Measurements from ENCODE around the gene SEC22A. TPM values are rescaled to one million over a fixed set of nuclear protein-coding genes. Genes with fewer than 3 reads are reported as not detected.

The SEC22A gene
- total and polyA plus RNA-seq, 2 of the 8 experiments (the other 6 are each of a cell fraction or from before 2014, with no cell fraction given) = 10.6 to 17.1 TPM

DNA sequence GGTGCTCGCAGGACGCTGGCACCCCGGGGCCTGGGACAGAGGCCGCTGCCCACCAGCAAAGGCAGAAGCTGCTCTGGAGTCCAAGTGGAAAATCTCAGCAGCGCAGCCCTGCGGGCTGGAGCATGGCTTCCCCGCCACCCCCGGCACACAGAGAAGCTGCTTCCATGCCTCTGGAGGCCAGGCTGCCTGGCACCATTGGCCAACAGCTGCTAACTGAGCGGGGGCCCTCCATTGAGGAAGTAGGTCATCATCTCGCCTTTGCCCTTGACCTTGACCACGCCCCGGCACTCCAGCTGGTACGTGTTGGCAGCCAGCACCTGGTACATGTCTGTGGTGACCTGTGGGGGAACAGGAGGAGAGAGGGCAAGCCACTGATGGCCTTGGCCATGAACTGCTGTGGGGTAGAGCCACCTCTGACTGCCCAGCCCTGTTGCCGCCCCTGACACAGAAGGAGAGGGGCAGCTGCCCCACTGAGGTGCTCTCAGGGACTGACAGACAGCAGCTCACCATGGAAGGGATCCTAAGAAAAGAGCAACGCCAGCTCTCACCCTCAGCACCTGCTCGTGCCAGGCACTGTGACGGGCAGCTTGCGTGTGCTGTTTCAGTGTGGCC lies 82.8 kb downstream of the SEC22A start:
- no peak overlapping the region for H2AK5ac ChIP-seq (ENCODE audit: low read depth, low read length)
- H3K4me2 ChIP-seq (ENCODE audit: insufficient read depth in 1 of 2, low read depth in 2 of 2, low read length in 2 of 2) = no peak overlapping the region
- H3K4me1 ChIP-seq (replicated peaks in 1 of 4; ENCODE audit: control insufficient read depth in 3 of 4, insufficient read depth in 4 of 4, low read length in 3 of 4) = no peaks in the 10 kb centered on the region; a peak in 1 of 7 replicates
- H2BK20ac ChIP-seq (ENCODE audit: low read length) = no peak overlapping the region
- no peak overlapping the region for H4K91ac ChIP-seq (replicated peaks; ENCODE audit: insufficient read length, low read length)
- no peaks in the 10 kb centered on the region for H3K79me1 ChIP-seq (ENCODE audit: low read depth, low read length)
- no peak overlapping the region for H3K14ac ChIP-seq (ENCODE audit: insufficient read length)
- no peak overlapping the region for H3K18ac ChIP-seq (ENCODE audit: extremely low read depth, low read length)
- H3K27ac ChIP-seq (ENCODE audit: low read depth, low read length) = no peak overlapping the region
- FAIRE-seq = no peak
- no peak overlapping the region for H4K8ac ChIP-seq (ENCODE audit: extremely low read depth, insufficient read depth, low read length)
- H3K4me3 ChIP-seq (ENCODE audit: extremely low read depth in 1 of 4, insufficient read depth in 2 of 4, low read depth in 3 of 4, low read length in 4 of 4) = no peak overlapping the region
- no peak overlapping the region for H4K5ac ChIP-seq (ENCODE audit: insufficient read length, low read depth, low read length)
- H2AFZ ChIP-seq (ENCODE audit: low read length) = no peak overlapping the region
- CTCF ChIA-PET (ENCODE audit: partially characterized antibody) = interaction anchor here (0.6 to 5.0 kb wide), 18 partner anchors 11 to 240 kb away, joined by 3 to 90 read pairs (median 4); no protein-coding TSS in a partner anchor
- peaks cover 4 to 24% of the 10 kb centered on the region in 2 experiments for H4K20me1 ChIP-seq (replicated peaks in 1 of 2; ENCODE audit: control insufficient read depth in 1 of 2, insufficient read depth in 2 of 2, low read length in 2 of 2)
- POLR2A ChIA-PET (ENCODE audit: partially characterized antibody) = interaction anchor here (0.9 kb wide), 1 partner anchor 14 kb away, joined by 4 read pairs; no protein-coding TSS in a partner anchor
- H3K27me3 ChIP-seq (replicated peaks in 1 of 4; ENCODE audit: control insufficient read depth in 3 of 4, extremely low read depth in 1 of 4, insufficient read depth in 3 of 4, low read length in 3 of 4) = no peaks in the 10 kb centered on the region
- DNase-seq (ENCODE audit: low read depth in 1 of 2, low spot score in 2 of 2) = no peak
- no peak overlapping the region for H2BK12ac ChIP-seq (ENCODE audit: low read depth, low read length)
- H3K36me3 ChIP-seq (ENCODE audit: control insufficient read depth in 2 of 4, insufficient read depth in 4 of 4, low read length in 3 of 4) = peaks cover 2 to 26% (median 15%) of the 10 kb centered on the region in 4 experiments
- H3K4ac ChIP-seq (replicated peaks; ENCODE audit: insufficient read length, low read depth, low read length) = no peak overlapping the region
- no peak overlapping the region for H2BK5ac ChIP-seq (ENCODE audit: low read depth, low read length)
- no peaks in the 10 kb centered on the region for H3K9me3 ChIP-seq (ENCODE audit: insufficient read depth in 2 of 2, low read depth in 1 of 2, low read length in 1 of 2)
- H3K23ac ChIP-seq (ENCODE audit: insufficient read length) = no peak overlapping the region
- H2BK15ac ChIP-seq (ENCODE audit: low read length) = no peak overlapping the region
- H3K79me2 ChIP-seq (ENCODE audit: control insufficient read depth in 1 of 2, insufficient read depth in 2 of 2, low read length in 2 of 2) = no peaks in the 10 kb centered on the region
- no peak overlapping the region for H2BK120ac ChIP-seq (replicated peaks; ENCODE audit: low read depth, low read length)
- H3K23me2 ChIP-seq (ENCODE audit: low read depth, low read length) = no peaks in the 10 kb centered on the region
- H3K9ac ChIP-seq (replicated peaks in 1 of 4; ENCODE audit: extremely low read depth in 1 of 4, low read depth in 3 of 4, low read length in 3 of 4) = no peak overlapping the region
- no peak overlapping the region for H3K56ac ChIP-seq (replicated peaks; ENCODE audit: insufficient read length, low read depth, low read length)
- 92% methylated on average over 18 of the region's 18 CpGs; no CpG with 5 or more reads in 1 of the 2 experiments for WGBS, 2 experiments (ENCODE audit: extremely low coverage in 1 of 2, insufficient coverage in 1 of 2, insufficient read length in 1 of 2, insufficient replicate concordance in 2 of 2, low coverage in 1 of 2, low lambda C conversion rate in 2 of 2, missing lambda C conversion rate in 1 of 2)
- TF ChIP-seq NANOG (IDR thresholded peaks at IDR 0.05; ENCODE audit: insufficient read depth, low read depth, low read length, poor library complexity, severe bottlenecking) (no peak), POLR2A (IDR thresholded peaks at IDR 0.05; ENCODE audit: control extremely low read depth in 1 of 2, low read depth in 2 of 2, low read length in 2 of 2) (no peak), CEBPB (IDR thresholded peaks at IDR 0.05; ENCODE audit: low read depth, low read length) (no peak), GTF2F1 (IDR thresholded peaks at IDR 0.05; ENCODE audit: borderline replicate concordance, low read depth, low read length) (no peak), SP4 (IDR thresholded peaks at IDR 0.05; ENCODE audit: low read length) (no peak), HDAC6 (IDR thresholded peaks at IDR 0.05; ENCODE audit: low read depth, low read length) (no peak), EP300 (IDR thresholded peaks at IDR 0.05; ENCODE audit: borderline replicate concordance in 1 of 2, low read depth in 2 of 2, low read length in 2 of 2) (no peak), CTBP2 (IDR thresholded peaks at IDR 0.05; ENCODE audit: borderline replicate concordance, insufficient read depth, insufficient read length, low read length) (no peak), FOSL1 (IDR thresholded peaks at IDR 0.05; ENCODE audit: insufficient read depth, low read depth, low read length) (no peak), SUZ12 (IDR thresholded peaks at IDR 0.05; ENCODE audit: low read length) (no peak), CBX5 (IDR thresholded peaks at IDR 0.05; ENCODE audit: low read depth, low read length) (no peak), SP1 (IDR thresholded peaks at IDR 0.05; ENCODE audit: low read depth, low read length) (no peak)
